HEK293 (cell line): ENCODE results near the gene SH3D19.

ENCODE experiments used
- ZNF311 ChIP-seq: fragments of 450-650 bp; formaldehyde crosslinking; IDR thresholded peaks from 2 replicates; pipeline ENCODE4 v1.5.1; 2017; ENCODE audit warnings: missing biosample characterization, missing genetic modification characterization, borderline replicate concordance
- ZNF423 ChIP-seq: fragments of 450-650 bp; formaldehyde crosslinking; IDR thresholded peaks from 2 replicates; pipeline ENCODE4 v1.5.1; 2016; ENCODE audit warnings: missing biosample characterization, missing genetic modification characterization
- ZNF521 ChIP-seq: fragments of 450-650 bp; formaldehyde crosslinking; IDR thresholded peaks from 2 replicates; pipeline ENCODE4 v1.5.1; 2017; ENCODE audit warnings: missing biosample characterization, mild to moderate bottlenecking, missing genetic modification characterization
- ZNF560 ChIP-seq: fragments of 450-650 bp; formaldehyde crosslinking; IDR thresholded peaks from 2 replicates; pipeline ENCODE4 v1.5.1; 2017; ENCODE audit warnings: missing biosample characterization, missing genetic modification characterization, borderline replicate concordance
- TF ChIP-seq, protein P1 (sequence below): fragments of 450-650 bp; formaldehyde crosslinking; IDR thresholded peaks from 2 replicates; pipeline ENCODE4 v1.5.1; 2016; ENCODE audit warnings: missing biosample characterization, missing genetic modification characterization

DNA sequence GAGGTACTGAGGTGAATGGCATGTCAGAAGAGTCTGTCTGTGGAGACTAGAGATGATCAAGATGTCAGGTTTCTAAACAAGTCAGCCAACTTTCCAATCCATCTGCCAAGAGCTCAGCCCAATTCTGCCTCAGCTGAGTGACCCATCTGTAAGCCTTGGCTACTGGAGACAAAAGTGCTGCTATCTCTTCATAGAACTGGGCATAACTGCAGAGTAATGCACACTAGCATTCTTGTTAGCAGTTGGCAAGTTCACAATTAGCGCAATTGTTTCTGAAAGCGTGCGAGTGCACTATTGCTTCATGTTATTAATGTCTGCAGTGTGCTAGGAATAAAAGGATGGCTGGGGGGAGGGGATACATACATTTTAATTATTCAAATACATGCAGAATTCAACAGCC lies 32.9 kb upstream of the SH3D19 start:
- no peak for TF ChIP-seq ZNF311 (tag by site-specific recombination)
- TF ChIP-seq ZNF560 (tag by site-specific recombination) = no peak
- TF ChIP-seq, protein P1, sequence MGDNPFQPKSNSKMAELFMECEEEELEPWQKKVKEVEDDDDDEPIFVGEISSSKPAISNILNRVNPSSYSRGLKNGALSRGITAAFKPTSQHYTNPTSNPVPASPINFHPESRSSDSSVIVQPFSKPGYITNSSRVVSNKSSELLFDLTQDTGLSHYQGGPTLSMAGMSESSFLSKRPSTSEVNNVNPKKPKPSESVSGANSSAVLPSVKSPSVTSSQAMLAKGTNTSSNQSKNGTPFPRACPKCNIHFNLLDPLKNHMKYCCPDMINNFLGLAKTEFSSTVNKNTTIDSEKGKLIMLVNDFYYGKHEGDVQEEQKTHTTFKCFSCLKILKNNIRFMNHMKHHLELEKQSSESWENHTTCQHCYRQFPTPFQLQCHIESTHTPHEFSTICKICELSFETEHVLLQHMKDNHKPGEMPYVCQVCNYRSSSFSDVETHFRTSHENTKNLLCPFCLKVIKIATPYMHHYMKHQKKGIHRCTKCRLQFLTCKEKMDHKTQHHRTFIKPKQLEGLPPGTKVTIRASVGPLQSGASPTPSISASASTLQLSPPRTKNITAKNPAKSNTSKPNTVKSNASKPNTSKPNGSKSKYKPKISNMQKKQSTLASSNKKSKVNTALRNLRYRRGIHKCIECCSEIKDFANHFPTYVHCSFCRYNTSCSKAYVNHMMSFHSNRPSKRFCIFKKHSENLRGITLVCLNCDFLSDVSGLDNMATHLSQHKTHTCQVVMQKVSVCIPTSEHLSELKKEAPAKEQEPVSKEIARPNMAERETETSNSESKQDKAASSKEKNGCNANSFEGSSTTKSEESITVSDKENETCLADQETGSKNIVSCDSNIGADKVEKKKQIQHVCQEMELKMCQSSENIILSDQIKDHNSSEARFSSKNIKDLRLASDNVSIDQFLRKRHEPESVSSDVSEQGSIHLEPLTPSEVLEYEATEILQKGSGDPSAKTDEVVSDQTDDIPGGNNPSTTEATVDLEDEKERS = no peak
- TF ChIP-seq ZNF521 = no peak
- TF ChIP-seq ZNF423 (tag by site-specific recombination) = no peak
